HG03064 (cell line): ENCODE data around the gene CUEDC2.
"Not testable (repeated sequence)": the region's sequence is repeated elsewhere in the genome, so short reads cannot be mapped to it uniquely, and the experiment has no call there.

ENCODE experiments used
- ATAC-seq: cut with Tn5 transposase; IDR thresholded peaks from one replicate; pipeline ENCODE4 v1.9.1; 2021; ENCODE audit warnings: low read depth; ENCODE audit not compliant: unreplicated experiment

The CUEDC2 gene

DNA sequence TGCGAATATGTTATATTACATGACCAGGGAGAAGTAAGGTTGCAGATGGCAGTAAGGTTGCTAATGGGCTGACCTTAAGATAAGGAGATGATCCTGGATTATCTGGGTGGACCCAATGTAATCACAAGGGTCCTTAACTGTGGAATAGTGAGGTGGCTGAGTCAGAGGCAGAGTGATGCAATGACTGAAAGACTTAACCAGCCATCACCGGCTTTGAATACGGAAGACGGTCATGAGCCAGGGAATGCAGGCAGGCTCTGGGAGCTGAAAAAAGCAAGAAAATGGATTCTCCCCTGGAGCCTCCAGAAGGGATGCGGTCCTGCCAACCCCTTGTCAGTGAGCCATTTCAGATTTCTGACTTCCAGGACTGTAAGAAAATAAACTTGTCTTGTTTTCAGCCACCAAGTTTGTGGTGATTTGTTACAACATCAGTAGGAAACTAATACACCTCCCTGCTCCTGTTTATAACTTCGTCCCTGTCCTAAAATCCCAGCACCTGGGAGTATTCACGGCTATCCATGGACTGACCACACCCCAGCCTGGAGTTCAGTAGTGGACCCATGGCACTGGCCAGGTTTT is 23.6 kb upstream of the CUEDC2 start:
- ATAC-seq: no peak

GRCh38 chr10:102454662-102455487 is 22.5 kb upstream of the CUEDC2 start:
- ATAC-seq: not testable (repeated sequence)

GRCh38 chr10:102453502-102453901 is 21.1 kb upstream of the CUEDC2 start:
- ATAC-seq: no peak

DNA sequence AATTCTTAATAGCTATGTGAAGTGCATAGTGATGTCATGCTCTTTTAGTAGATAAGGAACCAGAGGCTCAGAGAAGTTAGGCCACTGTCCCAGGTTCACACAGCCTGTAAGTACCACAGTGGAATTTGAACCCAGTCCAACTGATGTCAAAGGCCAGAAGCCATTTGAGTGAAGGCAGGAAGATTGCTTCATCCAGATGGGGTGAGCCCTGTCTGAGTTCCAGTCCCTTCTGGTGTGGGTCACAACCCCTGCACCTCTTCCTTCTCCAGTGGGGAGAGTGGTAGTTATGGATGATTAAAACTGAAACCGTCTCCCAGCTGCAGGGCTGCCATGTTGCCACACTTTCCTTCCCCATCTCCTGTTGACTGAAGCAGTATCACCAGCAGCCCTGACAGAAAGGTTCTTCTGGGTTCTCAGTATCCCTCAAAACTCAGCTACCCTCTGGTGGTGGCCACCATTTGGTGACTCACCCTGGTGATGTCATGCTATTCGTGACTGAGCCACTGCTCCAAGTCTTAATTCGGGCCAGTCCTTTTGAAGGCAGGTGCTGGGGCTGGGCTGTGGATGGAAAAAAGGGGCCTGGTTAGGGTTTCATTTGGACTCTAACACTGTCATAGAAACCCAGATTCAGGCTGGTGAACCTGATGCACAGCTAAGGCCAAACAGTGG is 20.4 kb upstream of the CUEDC2 start:
- ATAC-seq: no peak

- ATAC-seq: no peak
Measured at GRCh38 chr10:102451105-102451969, 19.0 kb upstream of the CUEDC2 start, which contains the start of gene C10orf95. Gene C10orf95, minus strand, starts transcription at chr10:102451543. Its CDS starts 450 bp downstream, at chr10:102451093.

GRCh38 chr10:102450374-102451104 is 18.2 kb upstream of the CUEDC2 start:
- peak; percentile 60 for ATAC-seq

GRCh38 chr10:102450124-102450373 is 17.7 kb upstream of the CUEDC2 start:
- no peak for ATAC-seq

- ATAC-seq: no peak
Measured at GRCh38 chr10:102449321-102450123, 17.1 kb upstream of the CUEDC2 start.

- ATAC-seq: no peak
Measured at GRCh38 chr10:102444851-102445250, 12.5 kb upstream of the CUEDC2 start.

- no peak for ATAC-seq
Measured at GRCh38 chr10:102438374-102438773, 6.0 kb upstream of the CUEDC2 start.

GRCh38 chr10:102437515-102437914 is 5.1 kb upstream of the CUEDC2 start:
- no peak for ATAC-seq

DNA sequence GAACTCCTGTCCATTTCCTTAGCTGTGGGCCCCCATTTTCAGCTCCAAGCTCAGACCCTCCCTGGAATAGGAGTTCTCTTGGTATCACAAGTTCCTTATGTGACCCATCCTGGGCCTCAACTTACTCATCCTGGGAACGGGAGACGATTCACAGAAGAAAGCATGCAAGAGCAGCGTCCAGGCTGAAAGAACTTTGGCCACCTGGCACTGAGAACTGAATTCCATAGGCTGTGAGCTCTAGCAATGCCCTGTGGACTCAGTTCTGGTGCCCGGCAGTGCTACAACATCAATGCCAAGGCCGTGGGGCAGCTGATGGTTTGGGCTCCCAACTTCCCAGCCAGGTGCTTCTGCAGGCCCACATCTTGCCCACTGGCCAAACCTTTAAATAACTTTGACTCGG is 3.9 kb upstream of the CUEDC2 start:
- no peak for ATAC-seq

GRCh38 chr10:102435529-102436233 is 3.3 kb upstream of the CUEDC2 start:
- no peak for ATAC-seq

DNA sequence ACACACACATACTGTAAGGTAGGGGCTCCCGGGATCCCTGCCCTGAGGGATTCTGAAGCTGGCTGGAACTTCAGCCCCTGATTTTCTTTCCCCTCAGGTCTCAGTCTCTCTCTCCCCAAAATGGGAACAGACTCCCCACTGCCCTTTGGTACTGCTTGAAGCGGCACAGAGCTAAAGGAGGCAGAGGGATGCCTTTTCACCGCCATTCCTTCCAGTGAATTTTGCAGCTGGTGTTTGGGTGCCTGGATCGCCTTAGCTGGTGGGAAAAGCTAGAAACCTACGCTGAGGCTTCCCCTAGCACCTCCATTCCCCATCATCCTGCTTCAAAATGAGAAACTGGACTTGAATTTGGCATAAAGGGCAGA is 2.7 kb upstream of the CUEDC2 start:
- ATAC-seq: no peak

- ATAC-seq: no peak
Measured at GRCh38 chr10:102434394-102435132, 2.2 kb upstream of the CUEDC2 start.

- ATAC-seq: no peak
Measured at GRCh38 chr10:102433619-102434046, 1.3 kb upstream of the CUEDC2 start.

GRCh38 chr10:102431452-102432124 is 786 bp downstream of the CUEDC2 start:
- no peak for ATAC-seq

DNA sequence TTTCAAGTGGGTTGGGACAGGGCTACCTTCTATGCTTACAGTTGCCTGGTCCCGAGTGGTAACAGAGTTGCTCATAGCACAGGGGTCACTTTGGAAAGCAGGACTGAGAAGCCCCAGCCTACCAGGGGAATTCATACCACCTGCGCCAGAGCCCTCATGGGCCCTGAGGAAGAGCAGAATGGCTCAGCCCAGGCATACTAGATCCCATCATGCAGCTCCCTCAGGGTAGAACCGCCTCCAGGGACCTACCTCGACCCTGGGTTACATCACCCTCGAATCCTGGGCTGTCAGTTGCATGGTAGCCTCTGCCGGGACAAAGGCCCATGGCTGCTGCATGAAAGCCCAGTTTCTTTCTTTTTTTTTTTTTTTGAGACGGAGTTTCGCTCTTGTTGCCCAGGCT is 2.9 kb downstream of the CUEDC2 start:
- ATAC-seq: no peak
